Left colon (tissue), 2 donors: ENCODE measurements around the gene CLDN10. TPM values are rescaled to one million over a fixed set of nuclear protein-coding genes. Genes with fewer than 3 reads are reported as not detected.

ENCODE experiments used
- ATAC-seq: fragments of 200-7000 bp; cut with Tn5 transposase; one replicate; pipeline ENCODE4 v1.9.1; 2020; ENCODE audit warnings: mild to moderate bottlenecking, moderate library complexity
- DNase-seq, 2 donors: peaks; one replicate each; pipeline ENCODE4 v3.0.0-alpha.2; 2020
- intact Hi-C, 2 donors: fragments of 100-400 bp; cut with DNase I in 1 of 2; cut with micrococcal nuclease in 1 of 2; formaldehyde crosslinking; loops; one replicate each; pipeline versions ENCODE4 v1.11.2 to v1.14.0; 2022; cut with DNase I, micrococcal nuclease
- total RNA-seq, 2 donors: library from RNA; stranded (reverse); fragmentation: NEBNext Ultra II Directional; extraction: Animal tissue kit (Norgen Biotek cat#: 25700); gene quantifications; one replicate each; pipeline ENCODE4 v1.2.1, GENCODE V29; 2021
- donor health status: DM: no; HTN: no; CAD: no.
- donor health status: DM: yes; HTN: yes; CAD: no.

The CLDN10 gene
- total RNA-seq, 2 donors from 2014 or later: 0.28 TPM; not detected in 1

GRCh38 chr13:95627590-95627989, 75.1 kb downstream of the CLDN10 start:
- DNase-seq: no peak
- intact Hi-C loops: loop anchor here in 1 of 2 donors (5.0 kb wide), 1 partner anchor 205 kb away; no protein-coding TSS in a partner anchor
- no peak for ATAC-seq

- ATAC-seq: no peak
- intact Hi-C loops: loop anchor here in 1 of 2 donors (5.0 kb wide), 1 partner anchor 204 kb away; no protein-coding TSS in a partner anchor
- DNase-seq: no peak
Measured at GRCh38 chr13:95628488-95628887, 76.0 kb downstream of the CLDN10 start.

GRCh38 chr13:95629071-95629470, 76.6 kb downstream of the CLDN10 start:
- intact Hi-C loops: loop anchor here in 1 of 2 donors (5.0 kb wide), 1 partner anchor 203 kb away; no protein-coding TSS in a partner anchor
- DNase-seq (no peak), ATAC-seq (no peak)

Other genes with a start within 250 kb of the CLDN10 start
- gene DZIP1, start 92.0 kb downstream of the CLDN10 start, total RNA-seq: 1 to 10 TPM; 1.4 to 5.5 TPM
- gene DNAJC3, start 124.4 kb downstream of the CLDN10 start, total RNA-seq: 10 to 100 TPM; 59.3 to 60.2 TPM